Measurements from ENCODE around the gene ZMYND10.
"Not testable (repeated sequence)": the region's sequence is repeated elsewhere in the genome, so short reads cannot be mapped to it uniquely, and the experiment has no call there.

ZMYND10 gene

GRCh38 chr3:50321336-50322114 is 24.0 kb downstream of the ZMYND10 start:
- peak; percentile 77 to 97 (median 91) for DNase-seq
- intact Hi-C loops (cut with DNase I) = loop anchor here (10.0 kb wide), 2 partner anchors 47 to 97 kb away; partner anchors contain the start of gene LSMEM2

GRCh38 chr3:50320853-50321335 is 24.6 kb downstream of the ZMYND10 start:
- intact Hi-C loops (cut with DNase I) = loop anchor here (10.0 kb wide), 2 partner anchors 46 to 96 kb away; partner anchors contain the start of gene LSMEM2
- DNase-seq = peak in 41 of 42 donors; percentile 66 to 93 (median 85)

GRCh38 chr3:50319894-50320625 is 25.5 kb downstream of the ZMYND10 start:
- no peak for DNase-seq
- intact Hi-C loops (cut with DNase I) = loop anchor here (10.0 kb wide), 2 partner anchors 45 to 95 kb away; partner anchors contain the start of gene LSMEM2

GRCh38 chr3:50319181-50319893 is 26.2 kb downstream of the ZMYND10 start:
- intact Hi-C loops (cut with DNase I) = no loop called here
- DNase-seq = no peak

GRCh38 chr3:50318615-50319014 is 26.9 kb downstream of the ZMYND10 start:
- DNase-seq = no peak
- intact Hi-C loops (cut with DNase I) = no loop called here

- intact Hi-C loops (cut with DNase I) = no loop called here
Measured at GRCh38 chr3:50318163-50318562, 27.4 kb downstream of the ZMYND10 start.

GRCh38 chr3:50317300-50317699 is 28.2 kb downstream of the ZMYND10 start:
- no peak for DNase-seq
- intact Hi-C loops (cut with DNase I) = no loop called here

More at GRCh38 chr3:50318163-50318562, 27.4 kb downstream of the ZMYND10 start:
- DNase-seq = no peak

GRCh38 chr3:50316657-50317242 is 28.8 kb downstream of the ZMYND10 start:
- peak in 38 of 42 donors; percentile 46 to 94 (median 74) for DNase-seq
- intact Hi-C loops (cut with DNase I) = no loop called here

- intact Hi-C loops (cut with DNase I) = no loop called here
- no peak for DNase-seq
Measured at GRCh38 chr3:50314816-50315215, 30.7 kb downstream of the ZMYND10 start.

- intact Hi-C loops (cut with DNase I) = no loop called here
- DNase-seq = no peak
Measured at GRCh38 chr3:50314342-50314741, 31.2 kb downstream of the ZMYND10 start.

- DNase-seq; intact Hi-C loops (cut with DNase I): not testable (repeated sequence)
Measured at GRCh38 chr3:50312041-50312440, 33.5 kb downstream of the ZMYND10 start.

GRCh38 chr3:50304601-50305000 is 40.9 kb downstream of the ZMYND10 start:
- intact Hi-C loops (cut with DNase I) = no loop called here
- DNase-seq = no peak

- no peak for DNase-seq
- intact Hi-C loops (cut with DNase I) = no loop called here
Measured at GRCh38 chr3:50303013-50303815, 42.3 kb downstream of the ZMYND10 start, which contains the start of gene HYAL1. TSS of gene HYAL1 (minus strand) at chr3:50303574. CDS start at chr3:50302956, 618 bp downstream.

GRCh38 chr3:50302095-50303012 is 43.2 kb downstream of the ZMYND10 start:
- intact Hi-C loops (cut with DNase I) = no loop called here
- no peak for DNase-seq

GRCh38 chr3:50300681-50301254 is 44.8 kb downstream of the ZMYND10 start:
- intact Hi-C loops (cut with DNase I) = no loop called here
- DNase-seq = no peak

GRCh38 chr3:50299929-50300680 is 45.4 kb downstream of the ZMYND10 start:
- intact Hi-C loops (cut with DNase I) = no loop called here
- DNase-seq = peak in 19 of 42 donors; percentile 38 to 79 (median 58)
